Measurements from ENCODE around the gene HPF1. TPM values are rescaled to one million over a fixed set of nuclear protein-coding genes. Genes with fewer than 3 reads are reported as not detected.
A peak's percentile ranks its signal among the peaks of the same experiment; 100 is the strongest.

The HPF1 gene
- total and polyA plus RNA-seq, 7 donors = 13.2 to 44.7 (median 17.3) TPM

DNA sequence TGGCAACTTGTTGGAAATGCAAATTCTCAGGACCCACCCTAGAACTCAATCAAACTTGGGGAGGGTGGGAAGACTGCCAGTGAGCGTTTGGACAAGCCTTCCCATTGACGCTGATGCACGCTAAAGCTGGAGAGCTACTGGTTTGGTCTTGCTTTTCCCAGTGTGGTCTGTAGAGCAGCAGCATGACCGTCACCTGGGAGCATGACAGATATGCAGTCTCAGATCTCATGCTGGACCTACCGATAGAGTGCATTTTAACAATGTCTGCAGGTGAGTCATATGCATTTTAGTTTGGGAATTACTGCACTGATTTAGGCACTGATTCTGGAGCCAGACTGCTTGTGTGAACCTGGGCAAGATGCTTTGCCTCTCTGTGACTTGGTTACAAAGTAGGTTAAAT, 27.2 kb downstream of the HPF1 start:
- Histone ChIP-seq H3K4me3 (no peak overlapping the region), H3K27me3 (ENCODE audit: insufficient read depth in 3 of 3, low read length in 2 of 3) (no peaks in the 10 kb centered on the region), H3K36me3 (ENCODE audit: insufficient read depth in 1 of 2, low read depth in 1 of 2) (peaks cover 3 to 53% of the 10 kb centered on the region in 2 donors), H3K9me3 (no peaks in the 10 kb centered on the region), H3K27ac (no peak overlapping the region), H3K4me1 (no peaks in the 10 kb centered on the region)
- WGBS, 3 donors = 89 to 96% (median 93%) methylated on average over 5 of the region's 5 CpGs
- DNase-seq (no peak), ATAC-seq (no peak)
- TF ChIP-seq, protein P1, sequence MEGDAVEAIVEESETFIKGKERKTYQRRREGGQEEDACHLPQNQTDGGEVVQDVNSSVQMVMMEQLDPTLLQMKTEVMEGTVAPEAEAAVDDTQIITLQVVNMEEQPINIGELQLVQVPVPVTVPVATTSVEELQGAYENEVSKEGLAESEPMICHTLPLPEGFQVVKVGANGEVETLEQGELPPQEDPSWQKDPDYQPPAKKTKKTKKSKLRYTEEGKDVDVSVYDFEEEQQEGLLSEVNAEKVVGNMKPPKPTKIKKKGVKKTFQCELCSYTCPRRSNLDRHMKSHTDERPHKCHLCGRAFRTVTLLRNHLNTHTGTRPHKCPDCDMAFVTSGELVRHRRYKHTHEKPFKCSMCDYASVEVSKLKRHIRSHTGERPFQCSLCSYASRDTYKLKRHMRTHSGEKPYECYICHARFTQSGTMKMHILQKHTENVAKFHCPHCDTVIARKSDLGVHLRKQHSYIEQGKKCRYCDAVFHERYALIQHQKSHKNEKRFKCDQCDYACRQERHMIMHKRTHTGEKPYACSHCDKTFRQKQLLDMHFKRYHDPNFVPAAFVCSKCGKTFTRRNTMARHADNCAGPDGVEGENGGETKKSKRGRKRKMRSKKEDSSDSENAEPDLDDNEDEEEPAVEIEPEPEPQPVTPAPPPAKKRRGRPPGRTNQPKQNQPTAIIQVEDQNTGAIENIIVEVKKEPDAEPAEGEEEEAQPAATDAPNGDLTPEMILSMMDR (IDR thresholded peaks at IDR 0.05) = no peak
- intact Hi-C loops (cut with DNase I) = no loop called here

DNA sequence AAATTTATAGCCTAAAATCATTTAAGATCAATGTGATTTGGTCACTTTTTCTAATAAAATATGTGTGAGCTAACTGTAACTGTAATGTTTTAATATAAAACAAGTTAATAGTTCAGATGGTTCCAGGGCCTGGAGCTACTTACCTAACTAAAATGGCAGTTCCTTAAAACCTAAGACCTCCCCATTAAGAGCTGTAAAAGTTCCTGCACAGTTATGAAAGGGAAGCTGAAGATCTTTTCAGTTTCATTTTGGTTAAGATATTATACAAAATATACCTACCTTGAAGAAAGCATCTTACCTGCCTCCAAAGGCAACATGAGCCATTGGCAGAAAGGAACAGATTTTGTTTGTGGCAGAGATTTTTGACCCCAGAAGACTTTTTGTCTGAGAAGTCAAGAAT, 30.1 kb downstream of the HPF1 start:
- Histone ChIP-seq H3K27me3 (ENCODE audit: insufficient read depth in 3 of 3, low read length in 2 of 3) (no peaks in the 10 kb centered on the region), H3K36me3 (ENCODE audit: insufficient read depth in 1 of 2, low read depth in 1 of 2) (peaks cover 3 to 54% of the 10 kb centered on the region in 2 donors), H3K27ac (no peak overlapping the region), H3K9me3 (no peaks in the 10 kb centered on the region), H3K4me3 (no peak overlapping the region), H3K4me1 (no peaks in the 10 kb centered on the region)
- ATAC-seq = no peak
- DNase-seq = no peak
- intact Hi-C loops (cut with DNase I) = no loop called here
- TF ChIP-seq, protein P1 (IDR thresholded peaks at IDR 0.05) = no peak

DNA sequence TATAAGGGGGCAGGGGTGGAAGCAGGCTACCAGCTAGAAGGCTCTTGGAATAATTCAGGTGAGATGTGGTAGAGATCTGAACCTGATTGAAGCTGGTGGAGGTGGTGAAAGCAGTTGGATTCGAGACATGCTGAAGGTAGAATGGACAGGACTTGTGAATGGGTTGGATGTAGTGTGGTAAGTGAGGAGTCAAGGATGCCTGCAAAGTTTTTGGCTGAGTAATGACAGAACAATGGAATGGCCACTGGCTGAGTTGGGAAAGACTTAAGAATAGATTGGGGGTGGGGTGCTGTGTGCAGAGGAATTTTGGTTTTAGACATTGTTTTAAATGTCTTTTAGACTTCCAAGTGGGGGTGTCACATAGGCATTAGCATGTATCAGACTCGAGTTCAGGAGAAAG, 33.5 kb downstream of the HPF1 start:
- Histone ChIP-seq H3K4me1 (no peaks in the 10 kb centered on the region), H3K27me3 (ENCODE audit: insufficient read depth in 3 of 3, low read length in 2 of 3) (no peaks in the 10 kb centered on the region), H3K36me3 (ENCODE audit: insufficient read depth in 1 of 2, low read depth in 1 of 2) (peaks cover 8 to 52% of the 10 kb centered on the region in 2 donors), H3K9me3 (no peaks in the 10 kb centered on the region), H3K4me3 (no peak overlapping the region), H3K27ac (no peak overlapping the region)
- WGBS, 3 donors = 86 to 93% (median 93%) methylated on average over 2 of the region's 2 CpGs
- ATAC-seq = peak in 1 of 4 donors; percentile 20
- no peak for DNase-seq
- intact Hi-C loops (cut with DNase I) = loop anchor here (5.0 kb wide), 2 partner anchors 107 to 112 kb away; partner anchors contain the start of gene NEK1 (in 1 of the 2)
- TF ChIP-seq, protein P1 (IDR thresholded peaks at IDR 0.05) = no peak

DNA sequence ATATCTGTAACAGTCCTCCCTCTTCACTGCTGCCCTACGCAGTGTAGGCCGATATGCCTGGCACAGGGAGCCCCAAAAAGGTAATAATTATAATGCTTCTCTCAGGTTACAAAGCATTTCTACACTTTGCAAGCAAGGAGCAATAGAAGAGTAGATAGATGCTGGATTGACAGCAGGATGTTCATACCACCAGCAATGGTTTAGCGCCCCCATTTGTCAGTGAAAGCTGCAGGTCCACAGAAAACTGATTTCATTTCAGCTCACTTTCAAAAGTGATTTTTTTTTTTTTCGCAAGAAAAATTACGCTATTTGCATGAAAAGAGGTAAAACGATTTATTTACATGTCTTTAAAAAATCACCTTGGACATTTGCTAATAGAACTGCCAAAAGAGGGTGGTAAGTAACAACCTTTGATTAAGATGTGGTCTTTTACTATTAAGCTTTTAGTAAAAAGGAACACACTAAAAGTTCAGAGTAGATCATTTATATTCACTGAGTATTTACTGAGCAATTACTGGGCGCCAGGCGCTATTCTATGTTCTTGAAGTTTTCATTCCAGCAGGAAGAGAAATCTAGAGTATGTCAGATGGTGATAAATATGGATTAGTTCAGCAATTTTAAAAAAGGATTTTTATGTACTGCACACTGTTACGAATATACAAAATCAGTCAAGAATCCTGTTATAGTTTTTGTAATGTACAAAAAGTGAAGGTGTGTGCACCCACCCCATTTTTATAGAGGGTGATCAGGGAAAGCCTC, 34.4 kb downstream of the HPF1 start:
- DNase-seq = no peak
- no peaks in the 10 kb centered on the region for H3K27me3 ChIP-seq (ENCODE audit: insufficient read depth in 3 of 3, low read length in 2 of 3)
- TF ChIP-seq, protein P1 (IDR thresholded peaks at IDR 0.05) = no peak
- H3K27ac ChIP-seq = no peak overlapping the region
- no peak overlapping the region for H3K4me3 ChIP-seq
- WGBS, 3 donors = 88 to 90% (median 89%) methylated on average over 9 of the region's 9 CpGs
- no peaks in the 10 kb centered on the region for H3K4me1 ChIP-seq
- intact Hi-C loops (cut with DNase I) = loop anchor here (5.0 kb wide), 2 partner anchors 106 to 111 kb away; partner anchors contain the start of gene NEK1 (in 1 of the 2)
- peak in 1 of 4 donors; percentile 47 for ATAC-seq
- peaks cover 5 to 49% of the 10 kb centered on the region in 2 donors for H3K36me3 ChIP-seq (ENCODE audit: insufficient read depth in 1 of 2, low read depth in 1 of 2)
- H3K9me3 ChIP-seq = no peaks in the 10 kb centered on the region

All from psoas muscle (tissue), 8 donors.